ENCODE measurements around the gene BBS4.
A peak's percentile ranks its signal among the peaks of the same experiment; 100 is the strongest.

The BBS4 gene

GRCh38 chr15:72760590-72761260 is 74.7 kb downstream of the BBS4 start:
- H3K27me3 ChIP-seq (replicated peaks): no peaks in the 10 kb centered on the region
- in situ Hi-C loops (cut with HindIII; ENCODE audit: low pct_ligation_motif_present, low sequenced_read_pairs): loop anchor here (25.0 kb wide), 1 partner anchor 327 kb away; no protein-coding TSS in a partner anchor
- H3K27ac ChIP-seq: no peak overlapping the region
- TF ChIP-seq, protein P1, sequence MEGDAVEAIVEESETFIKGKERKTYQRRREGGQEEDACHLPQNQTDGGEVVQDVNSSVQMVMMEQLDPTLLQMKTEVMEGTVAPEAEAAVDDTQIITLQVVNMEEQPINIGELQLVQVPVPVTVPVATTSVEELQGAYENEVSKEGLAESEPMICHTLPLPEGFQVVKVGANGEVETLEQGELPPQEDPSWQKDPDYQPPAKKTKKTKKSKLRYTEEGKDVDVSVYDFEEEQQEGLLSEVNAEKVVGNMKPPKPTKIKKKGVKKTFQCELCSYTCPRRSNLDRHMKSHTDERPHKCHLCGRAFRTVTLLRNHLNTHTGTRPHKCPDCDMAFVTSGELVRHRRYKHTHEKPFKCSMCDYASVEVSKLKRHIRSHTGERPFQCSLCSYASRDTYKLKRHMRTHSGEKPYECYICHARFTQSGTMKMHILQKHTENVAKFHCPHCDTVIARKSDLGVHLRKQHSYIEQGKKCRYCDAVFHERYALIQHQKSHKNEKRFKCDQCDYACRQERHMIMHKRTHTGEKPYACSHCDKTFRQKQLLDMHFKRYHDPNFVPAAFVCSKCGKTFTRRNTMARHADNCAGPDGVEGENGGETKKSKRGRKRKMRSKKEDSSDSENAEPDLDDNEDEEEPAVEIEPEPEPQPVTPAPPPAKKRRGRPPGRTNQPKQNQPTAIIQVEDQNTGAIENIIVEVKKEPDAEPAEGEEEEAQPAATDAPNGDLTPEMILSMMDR (IDR thresholded peaks at IDR 0.05; ENCODE audit: low read depth, low read length, missing control alignments): no peak
- H3K4me3 ChIP-seq (ENCODE audit: low read depth, low read length): no peak overlapping the region
- DNase-seq: no peak
- peaks cover 11% of the 10 kb centered on the region for H3K36me3 ChIP-seq (replicated peaks)

GRCh38 chr15:72764656-72765055 is 78.6 kb downstream of the BBS4 start:
- no peak for DNase-seq
- Histone ChIP-seq H3K27me3 (replicated peaks) (no peaks in the 10 kb centered on the region), H3K4me3 (ENCODE audit: low read depth, low read length) (no peak overlapping the region), H3K36me3 (replicated peaks) (peaks cover 12% of the 10 kb centered on the region), H3K27ac (no peak overlapping the region)
- in situ Hi-C loops (cut with HindIII; ENCODE audit: low pct_ligation_motif_present, low sequenced_read_pairs): loop anchor here (25.0 kb wide), 1 partner anchor 323 kb away; no protein-coding TSS in a partner anchor
- TF ChIP-seq, protein P1 (IDR thresholded peaks at IDR 0.05; ENCODE audit: low read depth, low read length, missing control alignments): no peak

- no peak for DNase-seq
- Histone ChIP-seq H3K27me3 (replicated peaks) (no peaks in the 10 kb centered on the region), H3K36me3 (replicated peaks) (peaks cover 12% of the 10 kb centered on the region), H3K27ac (no peak overlapping the region), H3K4me3 (ENCODE audit: low read depth, low read length) (no peak overlapping the region)
- TF ChIP-seq, protein P1 (IDR thresholded peaks at IDR 0.05; ENCODE audit: low read depth, low read length, missing control alignments): no peak
- in situ Hi-C loops (cut with HindIII; ENCODE audit: low pct_ligation_motif_present, low sequenced_read_pairs): loop anchor here (25.0 kb wide), 1 partner anchor 321 kb away; no protein-coding TSS in a partner anchor
Observed at GRCh38 chr15:72766025-72766424, 80.0 kb downstream of the BBS4 start.

DNA sequence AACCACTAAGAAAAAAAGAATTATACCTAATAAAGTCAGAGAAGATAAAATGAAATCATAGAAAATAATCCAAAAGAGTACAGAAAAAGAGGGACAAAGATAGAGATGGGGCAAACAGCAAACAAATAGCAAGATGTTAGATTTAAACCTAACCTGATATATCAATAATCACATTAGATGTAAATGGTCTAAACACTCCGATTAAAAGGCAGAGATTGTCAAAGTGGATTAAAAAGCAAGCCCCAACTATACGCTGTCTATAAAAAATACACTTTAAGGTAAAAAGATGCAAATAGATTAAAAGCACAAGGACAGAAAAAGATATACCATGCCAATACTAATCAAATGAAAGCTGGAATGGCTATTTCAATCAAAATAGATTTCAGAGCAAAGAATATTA is 80.8 kb downstream of the BBS4 start:
- Histone ChIP-seq H3K27me3 (replicated peaks) (no peaks in the 10 kb centered on the region), H3K36me3 (replicated peaks) (peaks cover 12% of the 10 kb centered on the region), H3K4me3 (ENCODE audit: low read depth, low read length) (no peak overlapping the region), H3K27ac (no peak overlapping the region)
- TF ChIP-seq, protein P1 (IDR thresholded peaks at IDR 0.05; ENCODE audit: low read depth, low read length, missing control alignments): no peak
- in situ Hi-C loops (cut with HindIII; ENCODE audit: low pct_ligation_motif_present, low sequenced_read_pairs): loop anchor here (25.0 kb wide), 1 partner anchor 321 kb away; no protein-coding TSS in a partner anchor
- no peak for DNase-seq

GRCh38 chr15:72770673-72771328 is 84.8 kb downstream of the BBS4 start:
- Histone ChIP-seq H3K36me3 (replicated peaks) (peaks cover 27% of the 10 kb centered on the region), H3K4me3 (ENCODE audit: low read depth, low read length) (no peak overlapping the region), H3K27me3 (replicated peaks) (no peaks in the 10 kb centered on the region), H3K27ac (no peak overlapping the region)
- TF ChIP-seq, protein P1 (IDR thresholded peaks at IDR 0.05; ENCODE audit: low read depth, low read length, missing control alignments): peak; percentile 36
- in situ Hi-C loops (cut with HindIII; ENCODE audit: low pct_ligation_motif_present, low sequenced_read_pairs): loop anchor here (25.0 kb wide), 1 partner anchor 316 kb away; no protein-coding TSS in a partner anchor
- no peak for DNase-seq
